H7 (cell line): ENCODE data around the gene C6orf132. TPM values are rescaled to one million over a fixed set of nuclear protein-coding genes. Genes with fewer than 3 reads are reported as not detected.
A peak's percentile ranks its signal among the peaks of the same experiment; 100 is the strongest.
"Not testable (repeated sequence)": the region's sequence is repeated elsewhere in the genome, so short reads cannot be mapped to it uniquely, and the experiment has no call there.

Source experiments
- DNase-seq: peaks from one replicate; pipeline ENCODE4 v3.0.0; 2012
- H3K27me3 ChIP-seq: 2 replicates; pipeline ENCODE4 v1.6.0; 2011; ENCODE audit warnings: mild to moderate bottlenecking, low read length; ENCODE audit not compliant: control insufficient read depth, insufficient read depth
- H3K36me3 ChIP-seq: replicated peaks from 2 replicates; pipeline ENCODE4 v1.5.1; 2011; ENCODE audit warnings: low read length; ENCODE audit not compliant: control insufficient read depth, insufficient read depth
- H3K4me3 ChIP-seq: 2 replicates; pipeline ENCODE4 v1.5.1; 2011; ENCODE audit warnings: low read depth, mild to moderate bottlenecking, control low read depth, low read length, moderate library complexity; ENCODE audit not compliant: insufficient read depth
- total RNA-seq: library from RNA; depleted of rRNA; stranded (reverse); fragments of >200 nt; shearing (Covaris generic); gene quantifications from 2 replicates; pipeline ENCODE4 v1.2.3, GENCODE V29; 2014

C6orf132 gene
- total RNA-seq, 1 experiment from 2014 or later: 11.3 TPM

- H3K27me3 ChIP-seq: no peaks in the 10 kb centered on the region
- no peak overlapping the region for H3K4me3 ChIP-seq
- no peak for DNase-seq
- no peaks in the 10 kb centered on the region for H3K36me3 ChIP-seq
Observed at GRCh38 chr6:42171813-42172581, 29.6 kb upstream of the C6orf132 start.

DNA sequence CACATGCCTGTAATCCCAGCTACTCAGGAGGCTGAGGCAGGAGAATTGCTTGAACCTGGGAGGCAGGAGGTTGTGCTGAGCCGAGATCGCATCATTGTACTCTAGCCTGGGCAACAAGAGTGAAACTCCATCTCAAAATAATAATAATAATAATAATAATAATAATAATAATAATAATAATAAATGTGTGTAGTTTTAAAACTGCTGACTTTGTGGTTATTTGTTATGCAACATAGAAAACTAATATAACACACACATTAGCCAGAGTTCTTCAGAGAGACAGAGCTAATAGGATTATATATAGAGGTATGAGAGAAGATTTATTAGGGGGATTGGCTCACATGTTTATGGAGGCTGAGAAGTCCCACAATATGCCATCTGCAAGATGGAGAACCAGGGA is 27.4 kb upstream of the C6orf132 start:
- not testable (repeated sequence) for DNase-seq, H3K27me3 ChIP-seq, H3K36me3 ChIP-seq, H3K4me3 ChIP-seq

GRCh38 chr6:42168650-42169049 is 26.2 kb upstream of the C6orf132 start:
- Histone ChIP-seq H3K4me3 (no peak overlapping the region), H3K36me3 (no peaks in the 10 kb centered on the region), H3K27me3 (no peaks in the 10 kb centered on the region)
- no peak for DNase-seq

GRCh38 chr6:42166444-42167141 is 24.2 kb upstream of the C6orf132 start:
- peak; percentile 92 for DNase-seq
- no peak overlapping the region for H3K4me3 ChIP-seq

DNA sequence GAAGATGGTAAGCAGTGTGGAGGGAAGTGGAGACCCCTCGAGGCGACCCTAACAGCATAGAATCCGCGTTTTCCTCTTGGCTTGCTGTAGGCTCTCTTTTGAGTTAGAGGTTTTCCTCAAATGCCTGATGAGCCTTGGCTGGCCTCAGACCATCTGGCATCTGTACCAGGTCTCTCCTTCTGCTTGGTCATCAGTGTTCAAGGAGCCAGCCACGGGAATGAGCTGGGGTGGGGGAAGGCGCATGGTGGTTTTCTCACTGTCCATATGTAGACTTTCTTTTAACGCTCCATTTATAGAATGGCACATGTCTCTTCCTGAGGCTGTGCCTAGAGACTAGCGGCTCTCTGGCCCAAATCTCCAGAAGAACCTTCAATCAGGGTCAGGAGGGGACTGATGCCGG is 22.6 kb upstream of the C6orf132 start:
- no peak overlapping the region for H3K4me3 ChIP-seq
- no peaks in the 10 kb centered on the region for H3K36me3 ChIP-seq
- DNase-seq: no peak
- no peaks in the 10 kb centered on the region for H3K27me3 ChIP-seq

More at GRCh38 chr6:42166444-42167141, 24.2 kb upstream of the C6orf132 start:
- Histone ChIP-seq H3K36me3 (no peaks in the 10 kb centered on the region), H3K27me3 (no peaks in the 10 kb centered on the region)

DNA sequence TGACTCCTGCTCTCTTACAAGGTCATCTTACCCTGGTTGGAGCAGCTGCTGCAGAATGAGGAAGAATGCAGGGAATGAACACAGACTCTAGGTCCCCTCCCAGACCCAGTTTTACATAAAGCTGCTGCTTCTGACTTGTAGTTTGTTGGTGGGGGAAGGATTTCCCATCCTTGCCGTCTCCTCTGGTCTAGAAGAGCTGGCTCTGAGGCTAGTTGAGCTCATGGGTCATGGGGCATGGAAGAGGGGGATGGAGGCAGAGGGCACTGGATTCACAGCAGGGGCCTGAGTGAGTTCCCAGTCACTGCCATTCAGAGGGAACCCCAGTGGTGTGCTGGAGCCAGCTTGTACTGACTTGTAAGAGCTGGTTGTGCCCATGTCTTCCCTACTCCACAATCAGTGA is 21.6 kb upstream of the C6orf132 start:
- Histone ChIP-seq H3K36me3 (no peaks in the 10 kb centered on the region), H3K4me3 (no peak overlapping the region), H3K27me3 (no peaks in the 10 kb centered on the region)
- DNase-seq: peak; percentile 57

DNA sequence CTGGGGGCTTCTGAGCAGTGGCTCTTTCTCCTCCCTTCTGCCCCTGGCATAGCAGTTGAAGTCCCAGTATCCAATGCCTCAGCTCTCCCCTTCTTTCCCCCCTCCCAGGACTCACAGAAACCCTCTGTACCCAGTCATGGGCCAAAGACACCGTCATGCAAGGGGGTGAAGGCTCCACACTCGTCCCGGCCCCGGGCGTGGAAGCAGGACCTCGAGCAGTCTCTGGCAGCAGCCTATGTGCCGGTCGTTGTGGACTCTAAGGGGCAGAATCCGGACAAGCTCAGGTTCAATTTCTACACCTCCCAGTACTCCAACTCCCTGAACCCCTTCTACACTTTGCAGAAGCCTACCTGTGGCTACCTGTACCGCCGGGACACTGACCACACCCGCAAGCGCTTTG is 20.4 kb upstream of the C6orf132 start:
- H3K36me3 ChIP-seq: no peaks in the 10 kb centered on the region
- H3K4me3 ChIP-seq: no peak overlapping the region

GRCh38 chr6:42162384-42162783 is 20.0 kb upstream of the C6orf132 start:
- H3K36me3 ChIP-seq: no peaks in the 10 kb centered on the region
- H3K4me3 ChIP-seq: no peak overlapping the region
- DNase-seq: peak; percentile 85
- H3K27me3 ChIP-seq: no peaks in the 10 kb centered on the region

More for the DNA sequence above, 20.4 kb upstream of the C6orf132 start:
- DNase-seq: no peak
- no peaks in the 10 kb centered on the region for H3K27me3 ChIP-seq

DNA sequence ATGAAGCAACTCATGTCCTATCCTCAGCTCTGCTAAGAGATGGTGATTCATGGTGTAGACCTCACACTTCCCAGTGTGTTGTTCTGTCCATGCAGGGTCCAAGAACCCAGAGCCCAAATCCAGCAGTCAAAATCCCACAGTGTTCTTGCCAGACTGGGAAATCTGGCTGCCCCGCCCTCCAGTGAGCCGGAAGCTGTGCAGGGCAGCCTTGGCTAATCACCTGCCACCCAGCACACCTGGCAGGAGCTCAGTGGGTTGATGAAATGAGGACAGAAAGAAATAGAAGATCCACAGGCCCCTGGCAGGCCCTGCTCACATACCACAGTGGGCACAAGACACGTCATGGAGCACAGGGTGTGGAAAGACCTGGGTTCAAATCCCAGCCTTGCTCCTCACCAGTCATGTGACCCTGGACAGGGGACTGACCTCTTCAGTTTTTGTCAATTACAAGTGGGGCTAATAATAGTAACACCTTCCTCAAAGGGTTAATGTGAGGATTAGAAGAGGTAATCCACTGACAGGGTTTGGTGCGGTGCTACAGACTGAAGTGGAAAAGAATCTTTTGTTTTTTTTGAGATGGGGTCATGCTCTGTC is 17.1 kb upstream of the C6orf132 start:
- Histone ChIP-seq H3K27me3 (no peaks in the 10 kb centered on the region), H3K4me3 (no peak overlapping the region), H3K36me3 (no peaks in the 10 kb centered on the region)
- DNase-seq: no peak

DNA sequence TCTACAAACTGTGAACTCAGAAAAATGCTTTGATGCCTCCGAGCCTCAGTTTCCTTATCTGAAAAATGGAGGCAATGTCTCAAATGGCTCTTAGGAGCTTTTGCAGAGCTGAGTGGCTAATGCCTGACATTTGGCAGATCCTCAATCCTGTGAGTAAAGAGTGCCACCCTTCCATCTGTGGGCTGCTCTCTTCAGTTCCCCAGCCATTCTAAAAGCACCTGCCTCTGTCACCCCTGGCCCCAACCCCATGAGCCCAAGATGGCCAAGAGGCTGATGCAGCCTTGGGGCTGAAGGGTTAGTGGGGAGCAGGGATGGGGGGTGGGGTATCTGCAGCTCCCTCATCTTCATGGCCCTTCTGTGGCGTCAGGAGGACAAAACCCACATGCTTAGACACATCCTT is 16.2 kb upstream of the C6orf132 start:
- Histone ChIP-seq H3K4me3 (no peak overlapping the region), H3K27me3 (no peaks in the 10 kb centered on the region), H3K36me3 (no peaks in the 10 kb centered on the region)
- no peak for DNase-seq

- Histone ChIP-seq H3K36me3 (no peaks in the 10 kb centered on the region), H3K4me3 (no peak overlapping the region), H3K27me3 (no peaks in the 10 kb centered on the region)
- no peak for DNase-seq
Observed at GRCh38 chr6:42158011-42158410, 15.6 kb upstream of the C6orf132 start.

DNA sequence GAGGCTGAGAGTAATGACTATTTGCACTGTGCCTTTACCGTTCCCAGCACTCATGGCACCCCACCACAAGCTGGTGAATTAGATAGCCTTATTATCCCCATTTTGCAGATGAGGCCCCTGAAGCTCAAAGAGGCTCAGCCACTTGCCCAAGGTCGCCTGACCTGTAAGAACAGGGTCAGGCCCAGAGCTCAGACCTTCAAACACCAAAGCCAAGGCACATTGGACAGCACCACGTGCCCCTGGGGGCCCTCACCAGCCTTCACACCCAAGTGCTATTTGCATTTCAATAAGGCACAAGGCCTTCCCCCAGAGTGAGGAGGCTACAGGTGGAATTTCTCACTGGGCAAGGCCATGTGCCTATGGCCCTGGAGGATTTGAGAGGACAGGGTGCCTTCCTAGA is 14.2 kb upstream of the C6orf132 start:
- Histone ChIP-seq H3K4me3 (no peak overlapping the region), H3K27me3 (no peaks in the 10 kb centered on the region), H3K36me3 (no peaks in the 10 kb centered on the region)
- no peak for DNase-seq

GRCh38 chr6:42155293-42155692 is 12.9 kb upstream of the C6orf132 start:
- Histone ChIP-seq H3K4me3 (no peak overlapping the region), H3K27me3 (no peaks in the 10 kb centered on the region), H3K36me3 (no peaks in the 10 kb centered on the region)
- no peak for DNase-seq

DNA sequence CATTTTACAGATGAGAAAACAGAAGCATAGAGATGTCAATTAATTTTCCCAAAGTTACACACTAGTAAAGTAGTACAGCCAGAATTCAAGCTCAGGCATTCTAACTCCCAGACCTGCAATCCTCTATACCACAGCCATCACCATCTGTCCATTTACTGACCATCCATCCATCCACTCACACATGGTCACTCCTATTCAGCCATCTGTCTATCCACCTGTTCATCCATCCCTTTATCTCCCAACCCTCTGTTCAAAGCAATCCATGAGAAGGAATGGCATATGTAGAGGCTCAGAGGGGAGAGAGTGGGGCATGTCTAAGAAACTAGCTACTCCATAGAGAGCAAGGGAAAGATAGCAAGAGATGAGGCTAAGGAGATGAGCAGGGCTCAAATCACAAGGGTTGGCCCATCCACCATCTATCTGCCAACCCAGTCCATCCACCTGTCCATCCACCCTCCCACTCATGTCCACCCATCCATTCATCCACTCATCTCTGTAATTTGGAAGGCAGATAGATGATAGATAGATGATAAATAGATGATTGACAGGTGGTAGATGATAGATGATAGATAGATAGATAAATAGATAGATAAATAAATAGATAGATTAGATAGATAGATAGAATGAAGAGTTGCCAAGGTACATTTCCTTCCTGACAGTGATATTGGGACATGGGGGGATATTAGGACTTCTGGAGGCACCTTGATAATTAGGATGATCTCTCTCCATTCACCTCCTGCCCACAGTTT is 12.2 kb upstream of the C6orf132 start:
- no peak for DNase-seq
- Histone ChIP-seq H3K4me3 (no peak overlapping the region), H3K27me3 (no peaks in the 10 kb centered on the region), H3K36me3 (no peaks in the 10 kb centered on the region)
